KOPT-K1 (cell line): Measurements from ENCODE around the gene ADD1.

Experiments
- H3K27ac ChIP-seq: fragments of 200-600 bp; sonication (generic); 2 replicates; pipeline ENCODE4 v1.5.1; 2016; ENCODE audit warnings: antibody characterized with exemption, mild to moderate bottlenecking, low read depth, low read length; ENCODE audit not compliant: poor library complexity, severe bottlenecking
- H3K36me3 ChIP-seq: fragments of 200-600 bp; sonication (generic); 2 replicates; pipeline ENCODE4 v1.5.1; 2017; ENCODE audit warnings: antibody characterized with exemption, mild to moderate bottlenecking, low read length, moderate library complexity; ENCODE audit not compliant: insufficient read depth
- H3K9me3 ChIP-seq: fragments of 200-600 bp; sonication (generic); 2 replicates; pipeline ENCODE4 v1.5.1; 2017; ENCODE audit warnings: antibody characterized with exemption, low read length, mild to moderate bottlenecking; ENCODE audit not compliant: insufficient read depth, poor library complexity, severe bottlenecking

The ADD1 gene

DNA sequence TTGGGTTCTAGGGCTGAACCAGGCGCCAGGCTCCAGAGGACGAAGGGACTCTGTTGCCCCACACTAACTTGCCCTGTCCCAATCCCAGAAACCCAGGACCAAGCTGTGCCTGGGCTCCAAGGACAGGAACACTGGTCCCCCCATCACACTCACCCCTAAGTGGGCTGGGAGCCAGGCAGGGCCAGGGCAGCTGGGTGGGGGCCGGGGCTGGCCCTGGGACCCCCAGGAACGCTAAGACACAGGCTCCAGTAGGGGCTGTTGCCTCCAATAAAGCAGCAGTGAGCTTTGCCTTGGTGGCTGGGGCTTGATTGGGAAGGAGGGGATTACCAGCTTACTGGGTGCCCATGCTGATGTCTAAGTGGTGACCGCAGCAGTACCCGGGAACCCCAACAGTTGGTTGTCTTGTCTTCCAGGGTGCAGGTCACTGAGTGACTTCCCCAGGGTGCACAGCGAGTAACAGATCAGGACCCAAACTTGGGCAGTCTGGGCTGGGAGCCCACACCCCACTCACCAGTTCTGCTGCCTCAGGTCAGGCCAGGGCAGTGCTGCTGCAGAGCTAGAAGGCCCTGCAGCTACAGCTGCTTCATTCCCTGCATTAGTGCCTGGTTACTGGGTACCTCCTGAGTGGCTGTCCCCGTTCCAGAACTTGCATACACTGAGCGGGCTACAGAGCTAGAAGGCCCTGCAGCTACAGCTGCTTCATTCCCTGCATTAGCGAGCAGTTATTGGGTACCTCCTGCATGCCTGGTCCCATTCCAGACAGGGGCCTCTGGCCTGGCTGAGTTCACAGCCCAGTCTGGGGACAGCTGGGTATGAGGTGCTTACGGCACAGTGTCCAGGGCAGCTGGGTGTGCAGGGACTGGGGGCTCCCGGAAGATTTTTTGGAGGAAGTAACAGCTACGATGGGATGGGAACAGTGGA lies 9.4 kb upstream of the ADD1 start:
- H3K36me3 ChIP-seq: peaks cover 64% of the 10 kb centered on the region; the same call in 1 of the 2 replicates
- H3K27ac ChIP-seq: peak overlapping the region; percentile 16
- no peaks in the 10 kb centered on the region for H3K9me3 ChIP-seq

DNA sequence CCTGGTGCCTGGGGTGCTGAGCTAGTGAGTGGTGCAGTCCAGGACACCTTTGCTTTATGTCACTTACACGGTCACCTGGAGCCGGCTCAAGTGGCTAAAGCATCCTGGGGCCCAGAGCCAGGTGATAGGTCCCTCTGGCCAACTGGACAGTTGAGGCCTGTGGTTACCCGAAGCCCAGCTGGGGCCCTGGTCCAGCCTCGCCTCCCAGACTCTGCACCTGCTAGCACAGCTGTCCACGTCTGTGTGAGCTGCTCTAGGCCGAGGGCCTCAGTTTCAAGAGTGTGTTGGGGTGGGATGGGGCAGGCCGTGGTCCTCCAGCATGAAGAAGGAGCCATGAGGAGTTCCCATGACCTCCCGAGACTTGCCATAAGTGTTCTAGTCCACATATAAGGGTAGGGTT lies 7.7 kb upstream of the ADD1 start:
- Histone ChIP-seq H3K27ac (no peak overlapping the region), H3K9me3 (peaks cover 9% of the 10 kb centered on the region), H3K36me3 (peaks cover 49% of the 10 kb centered on the region; the same call in 1 of the 2 replicates)

DNA sequence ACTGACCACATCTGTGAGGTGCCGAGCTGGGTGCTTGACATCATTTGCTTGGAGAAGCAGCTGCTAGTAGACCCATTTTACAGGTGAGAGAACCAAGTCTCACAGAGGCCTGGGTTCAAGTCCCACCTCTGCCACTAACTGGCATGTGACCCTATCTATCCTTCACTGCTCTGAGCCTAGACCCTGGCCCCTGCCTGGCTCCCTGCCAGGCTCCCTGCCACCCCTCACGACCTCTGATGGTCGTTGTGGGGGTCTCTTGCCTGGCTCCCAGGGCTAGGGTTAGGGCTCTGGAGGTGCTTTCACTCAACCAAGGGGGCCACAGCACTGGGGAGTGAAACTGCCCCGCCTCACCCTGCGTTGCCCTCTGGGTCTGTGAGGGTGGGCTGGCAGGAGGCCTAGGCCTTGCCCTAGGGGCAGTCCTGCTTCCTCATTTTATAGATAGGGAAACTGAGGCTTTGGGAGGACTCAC lies 7.2 kb upstream of the ADD1 start:
- Histone ChIP-seq H3K27ac (no peak overlapping the region), H3K36me3 (peaks cover 44% of the 10 kb centered on the region; the same call in 1 of the 2 replicates), H3K9me3 (peaks cover 9% of the 10 kb centered on the region)

DNA sequence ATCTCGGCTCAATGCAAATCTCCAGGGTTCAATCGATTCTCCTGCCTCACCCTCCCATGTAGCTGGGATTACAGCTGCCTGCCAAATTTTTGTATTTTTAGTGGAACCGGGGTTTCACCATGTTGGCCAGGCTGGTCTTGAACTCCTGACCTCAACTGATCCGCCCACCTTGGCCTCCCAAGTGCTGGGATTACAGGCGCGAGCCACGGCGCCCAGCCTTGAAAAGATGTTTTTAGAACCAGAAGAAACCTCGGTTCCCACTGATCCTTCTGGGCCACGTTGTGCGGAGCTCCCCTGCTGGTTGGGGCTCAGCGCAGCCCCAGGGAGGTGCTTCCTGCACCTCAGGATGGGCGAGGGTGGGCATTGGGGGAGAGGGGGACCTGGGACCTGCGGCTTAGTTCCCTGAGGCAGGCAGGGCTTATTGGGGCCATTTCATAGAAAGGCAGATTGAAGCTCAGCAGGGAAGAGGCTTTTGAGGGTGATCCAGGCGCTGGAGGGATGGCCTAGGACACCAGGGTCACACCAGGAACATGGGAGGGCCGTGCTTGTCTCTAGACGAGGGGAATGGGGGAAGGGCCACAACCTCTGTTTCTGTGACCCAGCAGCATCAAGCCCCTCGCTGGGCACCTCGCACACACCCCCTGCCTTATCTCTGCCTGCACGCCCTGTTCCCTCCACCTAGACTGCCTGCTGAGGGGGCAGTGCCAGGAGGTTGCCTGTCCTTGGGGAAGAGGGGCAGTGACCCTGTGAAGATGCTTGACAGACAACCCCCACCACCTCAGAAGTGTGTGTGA lies 6.3 kb upstream of the ADD1 start:
- peak overlapping the region; percentile 74 for H3K27ac ChIP-seq
- peaks cover 9% of the 10 kb centered on the region for H3K9me3 ChIP-seq
- H3K36me3 ChIP-seq: peaks cover 36% of the 10 kb centered on the region; the same call in 1 of the 2 replicates

GRCh38 chr4:2837904-2838496 lies 5.6 kb upstream of the ADD1 start:
- Histone ChIP-seq H3K36me3 (peaks cover 29% of the 10 kb centered on the region; the same call in 1 of the 2 replicates), H3K9me3 (peaks cover 9% of the 10 kb centered on the region), H3K27ac (peak overlapping the region; percentile 74)

- peak overlapping the region; percentile 74 for H3K27ac ChIP-seq
These were observed 4.6 kb upstream of the ADD1 start for GRCh38 chr4:2839060-2839459.

GRCh38 chr4:2842687-2843262 lies 869 bp upstream of the ADD1 start:
- no peaks in the 10 kb centered on the region for H3K36me3 ChIP-seq
- H3K9me3 ChIP-seq: peaks cover 9% of the 10 kb centered on the region
- H3K27ac ChIP-seq: peak overlapping the region; percentile 76

More at GRCh38 chr4:2839060-2839459, 4.6 kb upstream of the ADD1 start:
- Histone ChIP-seq H3K36me3 (peaks cover 18% of the 10 kb centered on the region; the same call in 1 of the 2 replicates), H3K9me3 (peaks cover 9% of the 10 kb centered on the region)

DNA sequence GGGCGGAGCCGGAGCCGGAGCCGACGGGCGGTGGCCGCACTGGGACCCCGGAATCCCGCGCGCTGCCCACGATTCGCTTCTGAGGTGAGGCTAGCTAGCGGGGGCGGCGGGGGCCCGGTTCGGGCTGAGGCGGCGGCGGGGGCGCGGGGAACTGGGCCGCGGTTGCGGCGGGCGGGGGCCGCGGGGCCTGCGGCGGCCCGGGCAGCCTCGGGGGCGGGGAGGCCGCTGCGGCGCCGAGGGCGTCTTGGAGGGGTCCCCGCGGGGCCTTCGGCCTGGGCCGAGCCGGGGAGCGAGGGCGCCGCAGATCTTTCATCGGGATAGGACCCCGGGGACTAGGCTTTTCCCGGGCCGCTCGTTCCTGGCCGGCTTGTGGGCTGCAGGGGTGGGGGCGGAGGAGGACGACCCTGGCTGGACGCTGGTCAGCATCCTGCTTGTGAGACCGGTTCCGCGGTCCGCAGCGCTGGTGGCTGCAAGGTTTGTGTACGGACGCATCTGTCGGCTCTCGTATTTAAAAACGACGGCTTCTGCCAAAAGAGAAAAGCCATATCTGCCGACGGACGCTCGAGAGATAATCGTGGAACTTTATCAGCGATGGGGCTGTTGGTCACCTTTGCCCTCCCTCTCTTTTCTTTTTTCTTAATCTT lies 419 bp downstream of the ADD1 start:
- H3K27ac ChIP-seq: peak overlapping the region; percentile 76
- H3K9me3 ChIP-seq: peaks cover 9% of the 10 kb centered on the region
- H3K36me3 ChIP-seq: no peaks in the 10 kb centered on the region

GRCh38 chr4:2846172-2846571 lies 2.5 kb downstream of the ADD1 start:
- Histone ChIP-seq H3K36me3 (no peaks in the 10 kb centered on the region), H3K9me3 (no peaks in the 10 kb centered on the region), H3K27ac (no peak overlapping the region)

GRCh38 chr4:2847302-2847871 lies 3.7 kb downstream of the ADD1 start:
- no peak overlapping the region for H3K27ac ChIP-seq
- H3K36me3 ChIP-seq: no peaks in the 10 kb centered on the region
- no peaks in the 10 kb centered on the region for H3K9me3 ChIP-seq

- Histone ChIP-seq H3K36me3 (peaks cover under 1% of the 10 kb centered on the region), H3K27ac (no peak overlapping the region), H3K9me3 (no peaks in the 10 kb centered on the region)
These were observed 4.8 kb downstream of the ADD1 start for GRCh38 chr4:2848449-2848848.

- Histone ChIP-seq H3K36me3 (peaks cover 11% of the 10 kb centered on the region), H3K27ac (no peak overlapping the region), H3K9me3 (no peaks in the 10 kb centered on the region)
These were observed 5.9 kb downstream of the ADD1 start for GRCh38 chr4:2849267-2850152.
